GM12872 (cell line): ENCODE measurements around the gene LUC7L3.

ENCODE experiments used
- CTCF ChIP-seq: IDR thresholded peaks from 3 replicates; pipeline ENCODE4 v1.5.1; 2011; ENCODE audit warnings: low read depth, mild to moderate bottlenecking, low read length, moderate library complexity; ENCODE audit not compliant: insufficient read depth

LUC7L3 gene

GRCh38 chr17:50798424-50799288 lies 79.3 kb downstream of the LUC7L3 start:
- no peak for TF ChIP-seq CTCF

DNA sequence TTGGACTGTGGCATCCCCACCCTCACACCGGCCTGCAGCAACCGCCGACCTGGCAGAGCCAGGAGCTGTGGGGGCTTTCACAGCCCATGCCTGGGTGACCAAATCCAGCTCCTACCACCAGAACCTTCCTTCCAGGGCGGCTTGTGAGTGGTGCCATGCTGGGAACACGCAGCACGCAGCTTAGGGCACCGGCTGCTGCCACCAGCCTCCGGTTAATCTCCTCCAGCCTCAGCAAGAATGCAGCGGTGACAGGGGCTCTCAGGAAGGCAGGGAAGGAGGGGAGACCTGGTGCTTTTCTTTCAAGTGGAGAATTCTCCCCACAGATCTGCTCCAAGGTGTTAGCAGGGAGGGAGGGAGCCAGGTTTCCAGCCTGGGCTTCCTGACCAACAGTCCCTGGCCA lies 80.2 kb downstream of the LUC7L3 start:
- no peak for TF ChIP-seq CTCF

GRCh38 chr17:50800196-50800700 lies 80.8 kb downstream of the LUC7L3 start:
- no peak for TF ChIP-seq CTCF

DNA sequence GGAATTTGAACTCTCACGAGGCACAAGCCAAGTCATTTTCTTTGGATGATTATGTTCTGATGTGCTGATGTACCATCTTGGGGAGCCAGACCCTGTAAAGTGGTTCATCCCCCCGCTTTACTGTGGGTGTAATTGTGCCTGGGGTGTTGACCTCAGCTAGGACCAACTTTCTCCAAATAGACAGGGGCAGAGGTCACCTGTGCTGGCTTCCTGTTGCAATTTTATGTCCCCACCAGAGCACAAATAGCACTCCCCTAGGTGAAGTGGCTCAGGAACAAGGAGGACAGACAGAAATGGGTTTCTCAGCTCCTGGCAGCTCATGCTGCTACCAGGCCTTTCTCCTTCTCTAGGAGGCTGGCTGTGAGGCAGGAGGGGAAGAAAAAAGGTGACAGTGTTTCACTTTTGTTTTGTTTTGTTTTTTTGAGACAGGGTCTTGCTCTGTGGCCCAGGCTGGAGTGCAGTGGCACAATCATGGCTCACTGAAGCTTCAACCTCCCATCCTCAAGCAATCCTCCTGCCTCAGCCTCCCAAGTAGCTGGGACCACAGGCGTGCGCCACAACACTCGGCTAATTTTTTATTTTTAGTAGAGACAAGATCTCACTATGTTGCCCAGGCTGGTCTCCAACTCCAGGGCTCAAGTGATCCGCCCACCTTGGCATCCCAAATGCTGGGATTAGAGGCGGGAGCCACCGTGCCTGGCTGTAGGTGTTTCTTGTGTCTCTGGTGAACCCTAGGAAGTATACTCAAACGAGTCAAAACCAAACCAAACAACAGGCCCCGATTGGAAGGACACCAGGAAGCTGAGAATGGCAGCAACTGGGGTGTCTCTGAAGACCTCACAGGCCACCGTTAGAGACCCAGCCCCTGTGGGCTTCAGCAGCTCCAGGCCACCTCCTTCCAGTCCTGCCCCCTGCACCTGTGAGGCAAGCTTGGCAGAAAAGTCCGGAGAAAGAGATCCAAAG lies 83.5 kb downstream of the LUC7L3 start:
- no peak for TF ChIP-seq CTCF

DNA sequence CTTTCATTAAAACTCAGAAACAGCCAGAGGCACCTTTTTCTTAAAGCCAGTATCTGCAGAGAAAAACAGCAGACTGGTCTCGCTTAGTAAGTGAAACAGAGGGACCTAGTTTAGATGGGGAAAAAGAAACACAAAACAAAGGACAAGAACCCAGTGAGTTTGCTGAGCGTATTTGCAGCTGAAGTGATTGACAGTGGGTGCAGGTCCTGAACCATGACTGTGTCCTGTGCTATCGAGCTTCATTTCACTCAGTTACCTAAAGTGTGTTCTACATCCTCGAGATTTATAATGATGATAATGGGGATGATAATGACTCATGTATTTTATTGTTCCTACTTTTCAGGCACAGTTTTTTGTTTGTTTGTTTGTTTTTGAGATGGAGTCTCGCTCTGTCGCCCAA lies 84.3 kb downstream of the LUC7L3 start:
- TF ChIP-seq CTCF, result no peak

GRCh38 chr17:50805486-50805885 lies 86.1 kb downstream of the LUC7L3 start:
- TF ChIP-seq CTCF, result no peak
